Keratinocyte (primary cell): ENCODE results near the gene SLCO3A1.

Experiments
- CTCF ChIP-seq, 3 experiments: IDR thresholded peaks in 1 of 3; conservative IDR thresholded peaks in 1 of 3; optimal IDR thresholded peaks in 1 of 3; 2 replicates in 2 of 3; 3 replicates in 1 of 3; pipeline versions ENCODE3 to v1.5.1; 2011; ENCODE audit warnings: low read length in 3 of 3, mild to moderate bottlenecking in 3 of 3, moderate library complexity in 2 of 3, control low read depth in 1 of 3, inconsistent platforms in 1 of 3; ENCODE audit not compliant: insufficient read depth in 2 of 3; ENCODE audit errors: extremely low read depth in 1 of 3
- EZH2 ChIP-seq: IDR thresholded peaks from one replicate; pipeline ENCODE4 v1.6.1; 2012; ENCODE audit warnings: inconsistent platforms, mild to moderate bottlenecking, low read length, moderate library complexity

- no peak for TF ChIP-seq CTCF (optimal IDR thresholded peaks at IDR 0.05 in 1 of 3, IDR thresholded peaks at IDR 0.05 in 1 of 3, conservative IDR thresholded peaks at IDR 0.05 in 1 of 3; ENCODE audit: extremely low read depth in 1 of 3, insufficient read depth in 2 of 3, low read length in 3 of 3)
- TF ChIP-seq EZH2: no peak
Observed at GRCh38 chr15:92178911-92179310, 325.4 kb downstream of the SLCO3A1 start.
